Measurements from ENCODE around the gene LRRC56.

LRRC56 gene

DNA sequence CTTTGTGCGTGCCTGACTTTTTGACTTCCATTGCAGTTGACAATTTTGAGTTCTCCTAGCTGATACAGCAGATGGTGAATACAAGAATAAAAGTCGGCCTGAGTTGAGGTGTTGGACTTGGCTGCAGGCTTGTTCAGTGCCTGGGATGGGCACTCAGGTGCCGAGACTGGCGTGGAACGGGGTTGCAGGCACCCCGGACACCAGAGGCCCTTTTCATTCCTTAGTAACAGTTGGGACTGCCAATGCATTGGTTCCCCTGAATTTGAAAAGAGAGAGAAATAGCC is 40.2 kb downstream of the LRRC56 start:
- DNase-seq, result no peak

DNA sequence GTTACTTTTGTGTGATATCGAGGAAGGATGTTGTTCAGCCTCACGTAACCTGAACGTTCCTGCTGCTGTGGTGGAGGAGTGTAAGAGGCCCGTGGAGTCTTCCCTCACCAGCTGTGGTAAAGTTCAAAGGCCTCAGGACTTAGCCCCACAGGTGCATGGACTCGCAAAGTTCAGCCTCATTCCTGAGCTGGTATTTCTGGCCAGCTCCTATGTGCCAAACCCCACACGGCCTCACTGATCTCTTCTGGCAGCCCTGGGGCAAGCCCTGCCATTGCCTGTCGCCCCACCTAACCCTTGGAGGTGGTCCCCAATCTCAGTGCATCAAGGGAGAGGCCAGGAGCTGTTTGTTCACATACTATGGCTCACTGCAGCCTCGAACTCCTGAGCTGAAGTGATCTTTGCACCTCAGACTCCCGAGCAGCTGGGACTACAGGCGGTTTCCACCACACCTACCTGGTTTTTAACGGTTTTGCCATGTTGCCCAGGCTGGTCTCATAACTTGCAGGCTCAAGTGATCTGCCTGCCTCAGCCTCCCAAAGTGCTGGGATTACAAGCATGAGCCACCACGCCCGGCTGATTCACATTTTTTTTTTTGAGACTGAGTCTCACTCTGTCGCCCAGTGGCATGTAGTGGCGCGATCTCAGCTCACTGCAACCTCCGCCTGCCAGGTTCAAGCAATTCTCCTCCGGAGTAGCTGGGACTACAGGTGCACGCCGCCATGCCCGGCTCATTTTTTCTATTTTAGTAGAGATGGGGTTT is 41.1 kb downstream of the LRRC56 start:
- DNase-seq, result no peak

DNA sequence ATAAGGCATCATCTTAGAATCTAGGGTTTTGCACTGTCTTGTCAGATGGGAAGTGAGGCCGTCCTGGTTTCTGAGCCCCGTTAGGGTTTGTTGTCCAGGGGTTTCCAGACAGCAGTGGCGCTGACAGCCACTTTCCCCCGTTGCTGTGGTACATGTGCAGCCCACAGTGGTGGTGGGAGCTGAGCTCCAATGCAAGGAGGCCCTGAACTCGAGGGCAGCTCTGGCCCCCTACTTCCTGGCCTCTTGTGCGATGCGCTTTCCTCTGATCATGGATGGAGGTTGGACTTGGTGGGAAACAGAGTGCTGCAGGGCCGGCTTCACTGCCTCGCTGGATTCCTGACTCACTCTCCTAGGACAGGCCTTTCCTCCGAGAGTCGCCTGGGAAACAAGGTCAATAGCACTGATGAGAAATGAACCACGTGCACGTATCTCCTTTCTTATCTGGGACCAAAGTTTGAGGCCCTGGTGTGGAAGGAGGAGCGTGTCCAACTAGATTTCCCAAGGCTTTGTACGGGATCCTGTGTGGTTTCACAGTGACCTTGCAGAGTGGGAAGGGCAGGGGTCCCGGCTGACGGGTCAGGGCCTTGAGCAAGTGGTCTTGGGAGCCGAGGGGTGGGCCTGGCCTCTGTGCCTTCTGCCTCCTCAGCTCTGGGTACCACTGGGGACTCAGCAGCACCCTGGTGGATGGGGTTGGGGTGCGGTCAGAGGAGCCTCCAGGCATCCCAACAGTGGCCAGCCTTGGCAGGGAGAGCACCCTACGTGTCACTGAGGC is 42.7 kb downstream of the LRRC56 start:
- no peak for DNase-seq

DNA sequence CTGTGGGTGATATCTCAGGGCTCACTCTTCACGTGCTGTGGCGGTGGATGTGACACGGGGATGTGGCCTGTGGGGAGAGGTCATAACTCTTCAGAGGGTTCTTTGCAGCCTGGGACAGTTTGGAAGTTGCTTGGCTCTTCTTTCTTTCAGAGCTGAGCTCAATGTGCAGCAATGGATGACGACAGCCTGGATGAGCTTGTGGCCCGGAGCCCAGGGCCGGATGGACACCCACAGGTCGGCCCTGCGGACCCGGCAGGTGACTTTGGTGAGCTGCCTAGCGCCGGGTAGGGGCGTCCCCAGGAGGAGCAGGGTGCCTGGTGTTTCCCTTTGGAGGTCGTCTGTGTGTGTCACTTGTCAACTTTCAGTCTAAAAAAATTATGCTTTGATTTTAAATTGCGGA is 44.0 kb downstream of the LRRC56 start:
- DNase-seq, result no peak

DNA sequence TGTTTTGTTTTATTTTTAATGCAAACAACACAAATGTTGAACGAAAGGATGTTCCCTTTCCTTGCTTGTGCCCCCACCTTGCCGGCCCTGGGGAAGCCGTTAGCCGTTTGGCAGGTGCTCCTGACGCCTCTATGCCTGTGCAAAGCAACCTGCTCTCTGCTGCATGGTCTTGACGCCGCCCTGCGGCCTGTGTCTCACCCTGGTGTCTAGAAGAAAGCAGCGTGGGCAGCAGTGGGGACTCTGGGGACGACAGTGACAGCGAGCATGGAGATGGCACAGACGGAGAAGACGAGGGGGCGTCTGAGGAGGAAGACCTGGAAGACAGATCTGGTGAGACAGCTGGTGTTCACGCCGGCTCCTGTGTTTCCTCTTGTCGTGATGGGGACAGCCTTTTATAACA is 44.4 kb downstream of the LRRC56 start:
- DNase-seq, result no peak

DNA sequence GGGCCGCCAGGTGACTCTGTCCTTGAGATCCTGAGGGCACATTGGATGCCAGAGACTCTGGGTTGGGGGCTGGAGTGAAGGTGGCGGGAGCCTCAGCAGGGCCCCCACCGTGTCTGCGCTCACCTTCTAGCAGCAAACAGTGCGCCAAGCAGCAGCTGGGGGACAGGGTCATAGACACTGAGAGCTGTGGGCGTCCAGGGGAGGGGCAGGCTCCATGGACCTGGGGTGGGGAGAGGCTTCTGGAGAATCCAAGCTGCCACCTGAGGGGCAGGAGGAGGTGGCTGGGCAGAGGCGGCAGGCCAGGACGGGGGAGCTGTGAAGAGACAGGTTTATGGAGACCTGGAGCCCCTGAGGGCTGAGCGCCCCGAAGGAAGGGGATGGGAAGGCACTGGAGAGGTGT is 47.0 kb downstream of the LRRC56 start:
- DNase-seq, result no peak

DNA sequence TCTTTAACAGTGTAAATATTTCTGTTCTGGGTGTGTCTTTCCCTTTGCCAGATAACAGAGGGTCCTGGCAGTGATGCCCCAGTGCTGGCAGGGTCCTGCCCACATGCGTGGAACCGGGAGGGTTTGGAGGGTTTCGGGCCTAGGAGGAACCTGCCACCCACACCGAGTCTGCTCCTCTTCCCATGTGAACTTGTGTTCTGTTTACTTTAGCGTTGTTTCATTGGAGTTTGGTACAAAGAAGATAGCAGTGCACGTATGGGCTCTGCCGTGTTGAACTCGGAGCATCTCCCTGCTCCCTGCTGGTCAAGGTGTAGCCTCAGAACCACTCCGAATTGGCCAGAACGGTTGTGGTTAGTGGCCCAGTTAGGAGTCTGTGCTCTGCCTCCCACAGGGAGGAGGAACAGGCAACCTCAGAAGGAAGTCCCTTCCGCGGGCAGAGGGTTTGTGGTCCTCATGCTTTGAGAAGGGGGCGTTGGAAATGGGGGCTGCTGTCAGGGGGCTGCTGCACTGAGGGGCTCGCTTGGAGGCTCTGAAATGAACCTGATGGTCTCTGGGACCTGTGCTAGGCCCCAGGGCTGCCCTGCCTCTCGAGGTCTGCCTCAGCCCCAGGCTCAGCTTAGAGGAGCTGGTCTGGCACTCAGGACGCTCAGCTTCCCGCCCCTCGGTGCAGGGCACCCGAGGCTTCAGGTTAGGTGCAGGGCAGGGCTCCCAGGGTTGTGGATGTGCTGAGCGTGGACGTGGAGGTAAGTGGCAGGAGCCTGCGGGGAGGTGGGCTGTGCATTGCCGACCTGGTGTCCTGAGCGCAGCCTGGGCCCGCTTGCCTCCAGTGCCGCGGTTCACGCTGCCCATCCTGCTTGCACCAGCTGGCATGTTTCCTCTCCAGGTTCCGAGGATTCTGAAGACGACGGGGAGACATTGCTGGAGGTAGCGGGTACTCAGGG is 49.3 kb downstream of the LRRC56 start:
- no peak for DNase-seq

DNA sequence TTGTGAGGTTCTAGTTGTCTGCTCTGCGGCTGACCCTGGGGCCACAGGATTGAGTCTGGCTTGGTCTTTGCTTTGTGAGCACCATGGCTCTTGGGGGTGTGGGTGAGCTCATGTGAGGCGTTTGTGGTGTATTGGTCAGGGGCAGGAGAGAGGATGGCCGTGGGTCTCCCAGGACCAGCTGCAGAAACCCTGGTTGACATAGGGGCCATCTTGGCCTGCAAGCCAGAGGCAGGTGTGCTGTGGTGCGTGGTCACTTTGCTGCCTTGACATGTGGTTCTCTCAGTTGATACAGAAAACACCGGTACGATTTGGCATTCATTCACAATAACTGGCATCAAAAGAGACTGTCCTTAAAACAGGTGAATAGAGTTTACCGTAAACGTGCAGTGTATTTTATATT is 50.2 kb downstream of the LRRC56 start:
- DNase-seq, result no peak

DNA sequence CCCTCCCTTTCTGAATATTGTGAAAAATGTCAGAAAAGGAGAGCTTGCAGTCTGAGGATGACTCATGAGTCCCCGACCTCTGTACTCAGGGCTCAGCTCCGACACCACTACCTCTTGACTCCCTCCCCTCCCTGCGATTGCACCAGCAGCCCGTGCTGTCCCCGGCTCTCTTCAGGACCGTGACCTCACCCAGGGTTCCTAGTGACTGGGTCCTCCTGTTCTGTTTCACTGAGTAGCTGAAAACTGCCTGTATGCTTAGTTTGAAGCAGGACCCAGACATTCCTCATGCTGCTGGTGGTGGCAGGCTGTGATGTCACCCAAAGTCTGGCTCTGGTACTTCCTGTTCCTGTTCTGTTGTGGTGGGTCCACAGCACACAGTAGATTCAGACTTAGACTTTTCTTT is 50.7 kb downstream of the LRRC56 start:
- DNase-seq, result no peak

DNA sequence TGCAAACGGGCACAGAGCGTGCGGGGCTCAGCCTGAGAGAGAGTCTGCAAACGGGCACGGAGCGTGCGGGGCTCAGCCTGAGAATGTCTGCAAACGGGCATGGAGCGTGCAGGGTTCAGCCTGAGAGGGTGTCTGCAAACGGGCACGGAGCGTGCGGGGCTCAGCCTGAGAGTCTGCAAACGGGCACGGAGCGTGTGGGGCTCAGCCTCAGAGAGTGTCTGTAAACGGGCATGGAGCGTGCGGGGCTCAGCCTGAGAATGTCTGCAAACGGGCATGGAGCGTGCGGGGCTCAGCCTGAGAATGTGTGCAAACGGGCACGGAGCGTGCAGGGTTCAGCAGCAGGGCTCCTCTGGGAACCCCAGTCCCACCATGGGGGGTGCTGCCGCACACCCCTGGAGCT is 52.5 kb downstream of the LRRC56 start:
- DNase-seq, result no peak

DNA sequence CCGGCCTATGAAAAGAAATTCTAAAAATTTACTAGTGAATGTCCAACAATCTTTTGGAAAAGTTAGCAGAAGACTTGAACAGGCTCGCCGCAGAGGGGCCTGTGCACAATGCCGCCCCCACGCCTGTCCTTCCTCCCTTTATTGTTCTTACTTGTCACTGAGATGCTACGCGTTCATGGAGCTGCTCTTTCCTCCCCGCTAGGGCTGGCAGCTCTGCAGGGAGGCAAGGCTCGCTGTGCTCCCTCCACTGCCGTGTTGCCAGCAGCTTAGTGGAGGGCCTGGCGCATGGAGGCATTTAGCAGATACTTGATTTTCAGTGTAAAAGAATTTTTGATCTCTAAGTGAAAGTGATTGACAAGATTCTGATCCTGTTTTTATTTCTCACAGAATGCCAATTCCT is 53.7 kb downstream of the LRRC56 start:
- DNase-seq, result no peak

DNA sequence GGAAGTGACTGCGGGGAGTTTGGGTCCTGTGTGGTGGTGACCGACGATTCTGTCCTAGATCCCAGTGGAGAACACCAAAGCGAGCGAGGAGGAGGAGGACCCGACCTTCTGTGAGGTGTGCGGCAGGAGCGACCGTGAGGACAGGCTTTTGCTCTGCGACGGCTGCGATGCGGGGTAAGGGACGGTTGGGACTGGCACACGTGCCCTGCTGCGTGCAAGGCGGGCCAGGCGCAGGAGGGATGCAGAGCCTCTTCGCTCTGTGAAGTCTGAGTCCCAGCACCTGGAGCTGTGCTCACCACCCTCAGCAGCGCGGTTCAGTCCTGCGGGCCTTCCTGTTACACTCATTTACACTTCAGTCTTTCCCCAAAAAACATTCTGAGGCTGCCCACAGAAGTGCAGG is 55.2 kb downstream of the LRRC56 start:
- DNase-seq, result no peak

DNA sequence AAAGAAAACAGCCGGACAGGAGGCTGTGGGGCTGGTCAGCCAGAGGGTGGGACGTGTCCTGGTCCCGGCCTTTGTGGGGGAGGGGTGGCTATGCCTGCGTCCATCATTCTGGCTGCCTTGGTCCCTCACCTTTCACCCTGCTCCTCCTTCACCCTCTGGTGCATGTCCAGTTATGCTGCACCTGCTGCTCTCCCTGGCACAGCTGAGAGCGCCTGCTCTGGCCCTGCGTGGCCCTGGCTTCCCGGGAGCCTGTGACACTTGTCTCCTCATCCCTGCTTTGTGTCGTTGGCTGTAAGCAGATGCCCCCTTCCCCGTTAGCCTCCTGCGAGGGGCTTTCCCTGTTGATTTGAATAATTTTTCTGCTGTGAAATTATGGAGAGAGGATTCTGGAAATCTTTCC is 55.6 kb downstream of the LRRC56 start:
- no peak for DNase-seq

DNA sequence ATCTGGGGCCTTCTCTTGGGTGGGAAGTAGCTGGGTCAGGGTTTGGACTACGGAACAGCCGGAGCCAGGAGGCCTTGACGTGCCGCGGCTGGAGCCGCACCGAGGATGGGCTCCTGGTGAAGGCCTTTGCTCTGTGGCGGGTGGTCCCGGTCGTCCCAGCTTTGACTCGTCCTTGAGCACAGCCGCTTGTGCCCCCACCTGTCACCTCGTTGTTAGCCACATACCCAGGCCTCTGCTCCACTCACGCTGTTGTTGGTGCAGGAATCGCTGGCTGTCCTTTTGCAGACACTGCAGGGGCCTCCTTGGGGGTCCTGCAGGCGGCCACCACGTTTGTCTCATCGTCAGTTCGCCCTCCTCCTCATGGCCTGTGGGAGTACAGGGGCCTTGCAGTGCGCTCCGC is 56.0 kb downstream of the LRRC56 start:
- no peak for DNase-seq

DNA sequence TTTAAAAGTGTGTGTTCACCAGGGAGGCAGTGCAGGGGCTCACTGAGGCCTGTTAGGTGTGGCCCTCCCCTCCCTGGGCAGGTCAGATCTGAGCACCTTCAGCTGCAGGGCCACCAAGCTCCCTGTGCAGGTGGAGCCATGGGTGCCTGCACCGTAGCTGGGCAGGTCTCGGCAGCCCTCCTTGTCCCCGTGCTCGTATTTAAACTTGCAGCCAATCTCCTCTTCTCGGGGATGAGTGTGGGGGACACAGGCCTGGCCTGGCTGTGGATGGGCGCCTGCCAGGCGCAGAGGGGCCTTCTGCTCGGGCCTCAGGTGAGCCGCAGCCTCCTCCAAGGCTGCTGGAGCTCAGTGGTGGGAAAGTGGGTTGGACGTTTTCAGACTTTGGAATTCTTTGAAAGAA is 58.1 kb downstream of the LRRC56 start:
- DNase-seq, result no peak

DNA sequence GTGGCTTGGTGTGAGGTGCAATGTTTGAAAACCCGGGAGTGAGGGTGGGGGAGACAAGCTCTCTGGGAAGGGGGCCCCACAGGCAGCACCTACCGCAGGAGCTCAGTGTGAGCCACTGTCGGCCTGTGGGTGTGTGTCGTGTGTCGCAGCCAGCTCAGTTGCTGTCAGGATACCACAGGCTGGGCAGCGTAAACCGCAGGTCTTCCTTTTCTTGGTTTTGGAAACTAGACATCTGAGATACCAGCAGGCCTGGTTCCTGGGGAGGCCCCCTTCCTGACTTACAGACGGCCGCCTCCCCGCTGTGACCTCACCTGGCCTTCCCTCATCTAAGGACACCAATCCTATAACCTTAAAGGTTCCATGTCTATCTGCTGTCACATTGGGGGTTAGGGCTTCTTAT is 59.0 kb downstream of the LRRC56 start:
- DNase-seq, result no peak

DNA sequence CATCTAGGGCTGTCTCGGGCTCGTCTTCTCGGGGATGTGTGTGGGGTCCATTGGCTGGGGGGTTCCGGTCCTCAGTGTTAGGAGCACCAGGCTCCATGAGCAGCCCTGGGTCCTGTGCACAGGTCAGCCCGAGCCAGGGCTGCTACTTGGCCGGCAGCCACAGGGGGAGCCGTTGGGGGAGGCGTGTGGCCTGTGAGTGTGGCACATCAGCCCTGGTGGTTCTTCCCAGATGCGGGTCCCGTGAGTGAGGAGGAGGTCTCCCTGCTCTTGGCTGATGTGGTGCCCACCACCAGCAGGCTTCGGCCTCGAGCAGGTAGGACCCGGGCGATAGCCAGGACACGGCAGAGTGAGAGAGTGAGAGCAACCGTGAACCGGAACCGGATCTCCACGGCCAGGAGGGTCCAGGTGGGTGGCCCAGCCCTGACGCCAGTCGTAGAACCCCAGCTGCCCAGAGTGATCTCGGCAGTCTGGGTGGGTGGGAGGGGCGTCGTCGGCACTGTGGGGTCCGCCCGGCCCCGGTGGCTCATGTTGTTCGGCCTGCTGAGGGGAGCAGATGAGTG is 59.9 kb downstream of the LRRC56 start:
- DNase-seq, result no peak

DNA sequence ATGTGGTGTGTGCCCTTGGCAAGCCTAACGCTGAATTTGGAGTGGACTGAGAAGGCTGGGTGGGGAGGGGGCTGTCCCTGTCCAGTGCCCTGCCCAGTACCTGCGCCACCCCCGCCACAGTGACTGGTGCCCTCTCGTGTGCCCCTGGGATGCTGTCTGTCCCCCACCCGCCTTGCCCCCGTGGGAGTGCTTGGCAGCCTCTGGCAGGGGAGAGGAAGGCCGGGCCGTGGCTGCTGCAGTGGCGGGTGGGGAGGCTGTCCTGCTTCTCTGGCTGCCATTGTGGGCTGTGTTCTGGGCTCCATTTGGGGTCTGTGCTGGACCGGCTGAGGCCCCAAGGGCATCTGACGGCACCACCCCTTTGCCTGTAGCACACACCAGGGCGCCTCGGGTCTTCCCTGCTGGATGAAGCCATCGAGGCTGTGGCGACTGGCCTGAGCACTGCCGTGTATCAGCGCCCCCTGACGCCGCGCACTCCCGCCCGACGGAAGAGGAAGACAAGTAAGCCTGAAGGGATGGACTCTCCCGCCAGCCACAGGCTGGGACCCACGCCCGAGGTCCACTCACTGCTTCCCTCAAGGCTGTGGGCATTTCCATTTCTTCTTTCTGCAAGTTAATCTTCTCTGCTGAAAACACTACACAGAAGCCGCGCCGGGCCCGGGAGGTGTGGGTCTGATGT is 60.8 kb downstream of the LRRC56 start:
- no peak for DNase-seq

DNA sequence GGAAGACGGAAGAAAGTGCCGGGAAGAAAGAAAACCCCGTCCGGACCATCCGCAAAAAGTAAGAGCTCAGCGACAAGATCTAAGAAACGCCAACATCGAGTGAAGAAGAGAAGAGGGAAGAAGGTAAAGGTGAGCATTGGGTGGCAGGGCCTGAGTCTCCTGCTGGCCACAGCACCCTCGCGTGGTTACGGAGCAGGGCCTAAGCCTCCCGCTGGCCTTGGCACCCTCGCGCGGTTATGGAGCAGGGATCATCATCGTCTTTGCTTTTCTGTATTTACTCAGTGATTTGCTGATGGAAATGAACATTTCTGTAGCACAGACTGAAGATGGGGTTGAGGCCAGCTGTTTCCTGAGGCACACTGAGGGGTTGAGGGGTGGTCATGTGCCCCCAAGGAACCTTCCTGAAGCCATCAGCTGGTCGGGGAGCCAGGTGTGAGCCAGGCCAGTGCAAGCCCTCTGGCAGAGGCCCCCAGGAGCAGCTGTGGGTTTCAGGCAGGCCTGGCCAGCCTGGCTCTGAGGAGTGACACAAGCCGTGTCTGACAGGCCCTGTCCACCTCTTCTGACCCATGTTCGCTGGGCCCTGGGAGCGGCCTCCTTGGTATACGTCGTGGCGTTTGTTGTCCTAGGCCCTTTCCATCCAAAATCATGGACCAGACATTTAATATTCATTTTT is 64.4 kb downstream of the LRRC56 start:
- no peak for DNase-seq

DNA sequence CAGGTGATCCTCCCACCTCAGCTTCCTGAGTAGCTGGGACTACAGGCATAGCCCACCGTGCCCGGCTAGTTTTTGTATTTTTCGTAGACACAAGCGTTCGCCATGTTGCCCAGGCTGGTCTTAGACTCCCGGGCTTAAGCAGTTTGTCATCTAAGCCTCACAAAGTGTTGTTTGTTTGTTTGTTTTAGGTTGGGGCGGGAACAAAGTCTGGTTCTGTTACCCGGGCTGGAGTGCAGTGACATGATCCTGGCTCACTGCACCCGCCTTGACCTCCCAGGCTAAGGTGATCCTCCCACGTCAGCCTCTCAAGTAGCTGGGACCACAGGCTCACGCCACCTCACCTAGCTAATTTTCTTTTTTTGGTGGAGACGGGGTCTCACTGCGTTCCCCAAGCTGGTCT is 65.8 kb downstream of the LRRC56 start:
- DNase-seq, result no peak
